HAP-1 (cell line): ENCODE results near the gene AOPEP.
A peak's percentile ranks its signal among the peaks of the same experiment; 100 is the strongest.

Experiments
- DNase-seq, 2 experiments: peaks; one replicate each; pipeline ENCODE4 v3.0.0-alpha.2; 2016 to 2020; ENCODE audit warnings: low spot score in 2 of 2
- H3K27me3 ChIP-seq: fragments of 250-450 bp; sonication (Bioruptor Pico); 2 replicates; pipeline ENCODE4 v1.5.1; 2020; ENCODE audit warnings: low read depth, mild to moderate bottlenecking, moderate library complexity
- H3K36me3 ChIP-seq: fragments of 250-450 bp; sonication (Bioruptor Pico); replicated peaks from 2 replicates; pipeline ENCODE4 v1.5.1; 2020; ENCODE audit warnings: mild to moderate bottlenecking
- H3K4me1 ChIP-seq: fragments of 250-450 bp; sonication (Bioruptor Pico); 2 replicates; pipeline ENCODE4 v1.5.1; 2020; ENCODE audit warnings: mild to moderate bottlenecking
- H3K4me3 ChIP-seq: fragments of 250-450 bp; sonication (Bioruptor Pico); 2 replicates; pipeline ENCODE4 v1.5.1; 2020; ENCODE audit warnings: mild to moderate bottlenecking, moderate library complexity
- H3K9me3 ChIP-seq: fragments of 250-450 bp; sonication (Bioruptor Pico); 2 replicates; pipeline ENCODE4 v1.5.1; 2020; ENCODE audit warnings: mild to moderate bottlenecking, moderate library complexity
- in situ Hi-C: fragments of 300-500 bp; cut with MboI; formaldehyde crosslinking; loops from 3 replicates; pipeline ENCODE4 v1.14.3; 2020; ENCODE audit warnings: low sequenced_read_pairs, inconsistent platforms, mixed read lengths

The AOPEP gene, protein sequence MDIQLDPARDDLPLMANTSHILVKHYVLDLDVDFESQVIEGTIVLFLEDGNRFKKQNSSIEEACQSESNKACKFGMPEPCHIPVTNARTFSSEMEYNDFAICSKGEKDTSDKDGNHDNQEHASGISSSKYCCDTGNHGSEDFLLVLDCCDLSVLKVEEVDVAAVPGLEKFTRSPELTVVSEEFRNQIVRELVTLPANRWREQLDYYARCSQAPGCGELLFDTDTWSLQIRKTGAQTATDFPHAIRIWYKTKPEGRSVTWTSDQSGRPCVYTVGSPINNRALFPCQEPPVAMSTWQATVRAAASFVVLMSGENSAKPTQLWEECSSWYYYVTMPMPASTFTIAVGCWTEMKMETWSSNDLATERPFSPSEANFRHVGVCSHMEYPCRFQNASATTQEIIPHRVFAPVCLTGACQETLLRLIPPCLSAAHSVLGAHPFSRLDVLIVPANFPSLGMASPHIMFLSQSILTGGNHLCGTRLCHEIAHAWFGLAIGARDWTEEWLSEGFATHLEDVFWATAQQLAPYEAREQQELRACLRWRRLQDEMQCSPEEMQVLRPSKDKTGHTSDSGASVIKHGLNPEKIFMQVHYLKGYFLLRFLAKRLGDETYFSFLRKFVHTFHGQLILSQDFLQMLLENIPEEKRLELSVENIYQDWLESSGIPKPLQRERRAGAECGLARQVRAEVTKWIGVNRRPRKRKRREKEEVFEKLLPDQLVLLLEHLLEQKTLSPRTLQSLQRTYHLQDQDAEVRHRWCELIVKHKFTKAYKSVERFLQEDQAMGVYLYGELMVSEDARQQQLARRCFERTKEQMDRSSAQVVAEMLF

DNA sequence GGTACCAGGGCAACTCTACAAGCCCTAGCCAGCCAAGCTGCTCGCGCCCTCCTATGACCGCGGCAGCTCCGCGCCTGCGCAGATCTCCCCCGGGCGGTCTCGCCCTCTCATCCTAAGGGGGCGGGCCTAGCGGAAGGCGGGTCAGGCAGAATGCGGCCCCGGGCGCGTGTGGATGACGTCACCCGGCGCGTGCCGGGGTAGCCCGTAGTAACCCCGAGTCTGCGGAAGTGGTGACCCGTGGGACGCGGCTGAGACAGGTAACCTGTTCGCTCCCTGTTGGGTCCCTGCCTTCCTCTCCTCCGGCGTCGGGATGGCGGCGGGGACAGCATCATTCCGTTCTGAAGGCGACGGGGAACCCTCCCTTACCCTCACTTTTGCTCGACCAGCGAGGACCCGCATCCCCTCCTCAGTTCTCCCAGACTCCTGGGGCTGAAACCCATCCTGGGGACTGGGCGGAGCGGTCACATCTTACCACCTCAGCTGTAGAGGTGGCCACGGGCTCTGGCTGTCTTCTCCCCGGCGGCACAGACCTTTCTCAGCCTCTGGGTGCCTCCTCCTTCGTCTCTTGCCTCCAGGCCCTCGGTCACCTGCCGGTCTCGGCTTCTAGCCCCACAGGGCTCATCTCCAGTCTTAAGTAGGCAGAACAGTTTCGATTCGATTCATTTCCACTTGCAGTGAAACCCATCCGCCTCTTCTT lies at the start of gene AOPEP:
Gene AOPEP (plus strand): TSS at position 205 of the 697 bp plus-strand sequence. CDS start 33,085 bp downstream, outside the sequence.
- Histone ChIP-seq H3K4me1 (peaks cover 20% of the 10 kb centered on the region), H3K9me3 (no peaks in the 10 kb centered on the region), H3K27me3 (no peaks in the 10 kb centered on the region), H3K36me3 (no peaks in the 10 kb centered on the region), H3K4me3 (peak within 1 kb of the TSS; percentile 84)
- in situ Hi-C loops = no loop called here
- DNase-seq = peak; percentile 88 to 99

DNA sequence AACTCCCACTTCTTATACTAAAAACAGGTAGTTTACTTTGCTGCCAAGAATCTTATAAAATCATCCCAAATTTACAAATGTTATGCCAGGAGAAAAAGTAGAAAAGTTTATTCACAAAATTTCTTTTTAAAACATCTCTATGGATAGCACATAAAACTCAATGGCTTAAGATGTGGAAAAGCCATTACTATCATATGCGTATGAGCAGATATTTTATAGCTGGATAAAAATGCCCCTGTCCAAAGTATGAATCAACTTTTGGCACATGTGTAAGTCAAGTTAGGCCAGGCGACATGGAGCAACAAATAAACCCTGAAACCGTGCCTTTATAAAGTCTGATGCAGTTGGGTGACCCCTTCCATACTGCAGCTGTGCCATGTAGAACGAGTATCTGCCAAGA lies 48.6 kb upstream of the AOPEP start:
- in situ Hi-C loops = no loop called here

DNA sequence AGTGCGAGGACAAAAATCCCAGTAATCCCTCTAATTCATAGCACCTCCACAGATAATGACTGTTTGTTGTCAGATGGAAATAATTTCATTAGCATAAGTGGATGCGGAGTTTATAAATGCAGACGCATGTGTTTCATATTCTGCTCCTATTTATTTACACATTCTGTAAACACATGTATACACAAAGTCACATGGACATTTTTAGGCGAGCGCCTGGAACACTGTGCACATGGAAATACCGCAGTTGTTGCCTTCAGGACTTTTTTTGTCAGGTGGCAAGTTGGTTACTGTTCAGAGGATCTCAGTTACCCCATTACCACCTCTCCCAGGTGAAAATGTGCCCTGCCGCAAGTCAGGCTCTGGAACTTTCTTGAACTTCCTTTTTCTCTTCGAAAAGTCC lies 46.9 kb upstream of the AOPEP start:
- Histone ChIP-seq H3K4me1 (peaks cover 4% of the 10 kb centered on the region; the same call in 1 of the 2 replicates), H3K36me3 (no peaks in the 10 kb centered on the region), H3K9me3 (0 out of 2 replicates have a peak, but pooled peaks cover 2% of the 10 kb centered on the region), H3K27me3 (no peaks in the 10 kb centered on the region), H3K4me3 (no peak overlapping the region)
- in situ Hi-C loops = no loop called here
- DNase-seq = no peak

More for the DNA sequence above, 48.6 kb upstream of the AOPEP start:
- DNase-seq = no peak
- no peaks in the 10 kb centered on the region for H3K27me3 ChIP-seq
- 0 out of 2 replicates have a peak, but pooled peaks cover 2% of the 10 kb centered on the region for H3K9me3 ChIP-seq
- no peaks in the 10 kb centered on the region for H3K36me3 ChIP-seq
- peaks cover 4% of the 10 kb centered on the region; the same call in 1 of the 2 replicates for H3K4me1 ChIP-seq
- no peak overlapping the region for H3K4me3 ChIP-seq

DNA sequence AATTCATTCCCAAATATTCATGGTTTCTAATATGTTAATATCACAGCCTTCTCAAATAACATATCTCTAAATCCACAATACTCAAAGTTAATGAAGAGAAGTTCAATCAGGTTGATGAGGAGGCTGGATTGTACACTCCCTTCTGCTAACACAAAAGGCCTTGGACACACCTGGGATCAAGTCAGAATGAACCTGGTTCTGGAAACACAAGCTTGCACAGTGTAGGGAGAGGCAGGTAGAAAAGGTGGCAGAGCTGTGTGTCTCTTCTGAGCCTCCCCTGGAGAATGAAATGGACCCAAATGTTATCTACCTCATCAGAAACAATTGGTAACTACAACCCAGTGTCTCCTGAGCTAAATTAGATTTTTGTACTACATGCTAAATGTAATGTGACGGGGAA lies 46.5 kb upstream of the AOPEP start:
- peaks cover 4% of the 10 kb centered on the region; the same call in 1 of the 2 replicates for H3K4me1 ChIP-seq
- no peaks in the 10 kb centered on the region for H3K27me3 ChIP-seq
- in situ Hi-C loops = loop anchor here (5.0 kb wide), 1 partner anchor 447 kb away; no protein-coding TSS in a partner anchor
- DNase-seq = no peak
- no peak overlapping the region for H3K4me3 ChIP-seq
- H3K9me3 ChIP-seq = 0 out of 2 replicates have a peak, but pooled peaks cover 2% of the 10 kb centered on the region
- H3K36me3 ChIP-seq = no peaks in the 10 kb centered on the region

DNA sequence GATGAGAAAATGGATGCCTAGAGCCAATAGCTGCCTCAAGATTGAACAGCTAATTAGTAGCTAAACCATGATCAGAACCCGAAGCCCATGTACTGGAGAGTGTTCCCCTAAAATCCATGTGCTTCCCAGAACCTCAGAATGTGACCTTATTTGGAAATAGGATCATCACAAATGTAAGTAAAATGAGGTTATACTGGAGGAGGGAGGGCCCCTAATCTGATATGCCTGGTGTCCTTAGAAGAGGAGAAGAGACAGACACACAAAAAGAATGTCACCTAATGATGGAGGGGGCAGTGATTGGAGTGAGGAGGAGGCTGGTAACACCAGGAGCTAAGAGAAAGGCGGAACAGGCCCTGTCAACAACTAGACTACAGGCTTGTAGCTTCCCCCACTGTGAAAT lies 45.9 kb upstream of the AOPEP start:
- no peaks in the 10 kb centered on the region for H3K36me3 ChIP-seq
- H3K27me3 ChIP-seq = no peaks in the 10 kb centered on the region
- in situ Hi-C loops = loop anchor here (5.0 kb wide), 1 partner anchor 447 kb away; no protein-coding TSS in a partner anchor
- peaks cover 4% of the 10 kb centered on the region; the same call in 1 of the 2 replicates for H3K4me1 ChIP-seq
- DNase-seq = no peak
- H3K4me3 ChIP-seq = no peak overlapping the region
- 0 out of 2 replicates have a peak, but pooled peaks cover 2% of the 10 kb centered on the region for H3K9me3 ChIP-seq

DNA sequence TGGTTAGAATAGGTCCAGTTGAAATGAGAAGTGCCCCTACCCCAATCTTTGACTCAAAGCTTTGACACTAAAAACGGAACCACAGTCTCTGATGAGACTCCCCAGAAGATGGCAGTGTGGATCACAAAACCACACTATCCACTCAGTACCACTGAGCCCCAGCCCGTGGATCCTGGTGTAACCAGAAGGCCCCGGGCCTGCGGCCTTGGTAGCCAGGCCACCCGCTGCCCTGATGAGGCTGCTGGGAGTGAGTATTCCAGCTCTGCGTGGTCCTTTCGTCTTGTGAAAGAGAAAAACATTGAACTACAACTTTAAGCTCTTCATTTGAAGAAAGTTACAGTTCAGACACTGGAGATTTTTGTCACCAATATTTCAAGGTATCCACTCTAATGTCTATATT lies 45.0 kb upstream of the AOPEP start:
- DNase-seq = peak; percentile 58 to 82
- Histone ChIP-seq H3K9me3 (0 out of 2 replicates have a peak, but pooled peaks cover 2% of the 10 kb centered on the region), H3K4me3 (no peak overlapping the region), H3K4me1 (peaks cover 4% of the 10 kb centered on the region; the same call in 1 of the 2 replicates), H3K36me3 (no peaks in the 10 kb centered on the region), H3K27me3 (no peaks in the 10 kb centered on the region)
- in situ Hi-C loops = loop anchor here (5.0 kb wide), 1 partner anchor 446 kb away; no protein-coding TSS in a partner anchor

DNA sequence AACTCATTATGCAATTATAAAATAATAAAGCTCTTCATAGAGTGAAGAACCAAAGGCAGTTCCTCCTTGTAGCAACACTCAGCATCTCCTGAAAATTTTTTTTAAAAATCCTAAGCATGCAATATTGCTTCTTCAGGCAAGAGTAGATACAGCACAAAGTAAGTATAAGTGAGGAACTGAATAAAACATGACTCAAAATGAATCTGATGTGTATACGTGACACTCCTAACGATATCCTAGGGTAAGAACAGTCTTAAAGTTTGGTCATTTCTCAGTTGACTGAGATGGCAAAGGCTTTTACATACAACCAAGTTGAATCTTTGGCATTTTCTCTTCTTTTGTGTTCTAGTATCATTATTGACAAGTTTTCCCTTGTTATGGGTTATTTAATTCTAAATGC lies 41.1 kb upstream of the AOPEP start:
- no peak for DNase-seq
- no peaks in the 10 kb centered on the region for H3K36me3 ChIP-seq
- H3K27me3 ChIP-seq = no peaks in the 10 kb centered on the region
- H3K9me3 ChIP-seq = no peaks in the 10 kb centered on the region
- in situ Hi-C loops = no loop called here
- H3K4me1 ChIP-seq = no peaks in the 10 kb centered on the region
- no peak overlapping the region for H3K4me3 ChIP-seq

DNA sequence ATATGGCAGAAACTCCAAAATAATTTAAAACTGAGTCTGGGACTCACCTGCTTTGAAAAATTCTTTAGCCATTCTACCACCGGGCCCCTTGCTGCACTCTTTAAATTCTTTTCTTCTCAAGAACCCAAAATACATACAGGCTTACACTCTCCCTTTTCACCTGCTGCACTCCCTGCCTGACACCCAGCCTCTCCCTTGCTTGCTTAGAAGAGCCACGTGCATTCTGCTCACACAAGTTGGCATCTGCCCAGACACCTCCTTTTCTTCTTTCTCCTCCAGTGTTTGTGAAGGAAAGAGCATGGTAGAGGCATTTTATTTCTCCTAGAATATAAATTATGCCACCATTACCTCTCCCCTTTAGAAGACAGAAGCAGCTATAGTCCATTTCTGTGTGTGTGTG lies 39.0 kb upstream of the AOPEP start:
- H3K4me3 ChIP-seq = no peak overlapping the region
- H3K9me3 ChIP-seq = no peaks in the 10 kb centered on the region
- in situ Hi-C loops = no loop called here
- DNase-seq = no peak
- no peaks in the 10 kb centered on the region for H3K27me3 ChIP-seq
- H3K36me3 ChIP-seq = no peaks in the 10 kb centered on the region
- no peaks in the 10 kb centered on the region for H3K4me1 ChIP-seq

DNA sequence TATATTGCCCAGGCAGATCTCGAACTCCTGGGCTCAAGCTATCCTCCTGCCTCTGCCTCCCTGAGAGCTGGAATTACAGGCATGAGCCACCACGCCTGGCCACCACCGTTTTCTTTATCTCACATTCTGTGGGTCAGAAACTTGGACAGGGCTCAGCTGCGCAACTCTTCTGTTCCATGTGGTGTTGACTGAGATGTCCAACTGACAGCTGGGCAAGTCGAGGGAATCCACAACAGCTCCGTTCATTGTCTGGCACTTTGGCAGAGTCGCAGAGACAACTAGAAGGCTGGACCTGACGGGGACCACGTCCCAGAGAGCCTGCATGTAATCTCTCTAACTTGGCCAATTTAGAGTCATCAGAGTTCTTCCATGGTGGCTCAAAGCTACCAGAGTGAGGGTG lies 36.2 kb upstream of the AOPEP start:
- peaks cover 15% of the 10 kb centered on the region for H3K4me1 ChIP-seq

DNA sequence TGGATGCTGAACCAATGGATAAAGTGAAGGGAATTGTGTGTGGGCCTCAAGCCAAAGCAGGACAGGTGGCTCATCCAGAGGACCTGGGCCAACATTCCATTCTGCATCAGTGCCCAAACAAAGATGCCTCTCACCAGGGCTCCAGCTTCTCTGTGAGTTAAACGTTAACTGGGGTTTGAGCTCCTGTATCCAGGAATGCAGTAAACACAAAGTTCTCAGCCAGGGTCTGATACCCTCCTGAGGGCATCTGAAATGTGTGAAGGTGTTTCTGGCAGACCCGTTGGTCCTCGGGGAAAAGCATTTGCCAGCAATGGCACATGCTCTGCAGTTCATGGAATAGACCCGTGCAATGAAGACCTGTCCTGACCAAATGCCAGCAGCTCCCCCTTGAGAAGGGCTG lies 33.9 kb upstream of the AOPEP start:
- Histone ChIP-seq H3K9me3 (no peaks in the 10 kb centered on the region), H3K4me3 (no peak overlapping the region), H3K36me3 (no peaks in the 10 kb centered on the region), H3K4me1 (peaks cover 15% of the 10 kb centered on the region), H3K27me3 (no peaks in the 10 kb centered on the region)
- DNase-seq = no peak
- in situ Hi-C loops = no loop called here

More for the DNA sequence above, 36.2 kb upstream of the AOPEP start:
- in situ Hi-C loops = no loop called here
- no peaks in the 10 kb centered on the region for H3K27me3 ChIP-seq
- H3K4me3 ChIP-seq = no peak overlapping the region
- DNase-seq = no peak
- no peaks in the 10 kb centered on the region for H3K9me3 ChIP-seq
- H3K36me3 ChIP-seq = no peaks in the 10 kb centered on the region

DNA sequence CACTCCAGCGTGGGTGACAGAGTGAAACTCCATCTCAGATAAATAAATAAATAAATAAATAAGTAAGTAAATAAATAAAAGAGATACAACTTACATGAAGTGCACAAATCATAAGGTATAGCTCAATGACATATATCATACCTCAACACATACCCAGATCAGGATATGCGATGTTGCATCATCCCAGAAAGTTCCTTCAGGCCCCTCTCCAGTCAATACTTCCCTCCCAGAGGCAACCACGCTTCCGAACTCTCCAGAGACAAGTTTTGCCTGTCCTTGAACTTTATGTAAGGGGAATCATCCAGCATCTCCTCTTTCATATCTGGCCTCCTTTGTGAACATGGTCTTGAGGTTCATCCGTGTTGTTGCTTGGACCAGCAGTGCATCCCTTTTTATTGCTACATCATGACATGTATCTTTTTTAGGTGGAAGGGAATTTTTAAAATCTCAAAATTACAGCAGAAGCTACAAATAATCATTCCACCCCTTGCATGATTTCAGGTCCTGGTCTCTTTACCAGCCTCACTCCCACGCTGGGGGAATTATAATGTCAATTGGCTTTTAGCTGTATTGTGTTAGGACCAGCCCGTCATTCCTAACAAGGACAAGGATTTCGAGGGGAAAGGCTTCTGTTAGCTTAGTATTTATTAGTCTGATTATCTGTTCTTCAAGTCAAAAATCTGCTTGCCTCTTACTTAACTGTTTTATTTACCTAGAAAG lies 32.9 kb upstream of the AOPEP start:
- Histone ChIP-seq H3K36me3 (no peaks in the 10 kb centered on the region), H3K9me3 (no peaks in the 10 kb centered on the region), H3K4me3 (no peak overlapping the region), H3K27me3 (no peaks in the 10 kb centered on the region), H3K4me1 (peaks cover 15% of the 10 kb centered on the region)
- in situ Hi-C loops = no loop called here
- peak; percentile 53 to 58 for DNase-seq

DNA sequence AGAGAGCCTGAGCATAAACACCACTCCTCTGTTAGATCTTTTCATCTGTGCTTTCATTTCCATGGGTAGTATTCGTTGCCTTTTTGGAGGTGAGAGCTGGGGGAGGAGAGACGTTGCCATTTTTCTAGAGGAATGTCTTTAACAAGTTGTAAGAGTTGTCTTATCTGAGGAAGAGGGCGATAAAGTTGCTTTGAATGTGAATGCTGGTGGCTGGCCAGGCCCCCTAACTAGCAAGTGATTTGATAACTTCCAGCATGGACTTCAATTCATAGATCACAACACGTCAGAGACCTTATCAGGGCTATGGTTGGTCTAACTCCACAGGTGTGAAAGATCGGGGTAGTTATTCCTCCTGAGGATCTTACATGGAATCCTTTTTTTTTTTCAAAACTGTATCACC lies 30.0 kb upstream of the AOPEP start:
- DNase-seq = no peak
- H3K27me3 ChIP-seq = no peaks in the 10 kb centered on the region
- H3K4me3 ChIP-seq = no peak overlapping the region
- H3K4me1 ChIP-seq = peaks cover 15% of the 10 kb centered on the region
- H3K9me3 ChIP-seq = no peaks in the 10 kb centered on the region
- no peaks in the 10 kb centered on the region for H3K36me3 ChIP-seq
- in situ Hi-C loops = no loop called here
